GM21381 (cell line): ENCODE results near the gene IFI27L1.

Source experiments
- ATAC-seq: cut with Tn5 transposase; IDR thresholded peaks from one replicate; pipeline ENCODE4 v1.9.1; 2021; ENCODE audit warnings: mild to moderate bottlenecking, moderate library complexity; ENCODE audit not compliant: unreplicated experiment

The IFI27L1 gene

GRCh38 chr14:94113490-94113889 is 32.4 kb downstream of the IFI27L1 start:
- ATAC-seq = no peak

- ATAC-seq = no peak
Observed at GRCh38 chr14:94113908-94114588, 32.9 kb downstream of the IFI27L1 start.

- no peak for ATAC-seq
Observed at GRCh38 chr14:94114589-94115057, 33.5 kb downstream of the IFI27L1 start.

GRCh38 chr14:94115058-94115591 is 34.0 kb downstream of the IFI27L1 start:
- no peak for ATAC-seq

GRCh38 chr14:94115631-94116030 is 34.5 kb downstream of the IFI27L1 start:
- ATAC-seq = no peak

- no peak for ATAC-seq
Observed at GRCh38 chr14:94116701-94117100, 35.6 kb downstream of the IFI27L1 start.

GRCh38 chr14:94117856-94118255 is 36.7 kb downstream of the IFI27L1 start:
- no peak for ATAC-seq

GRCh38 chr14:94119071-94119470 is 38.0 kb downstream of the IFI27L1 start:
- no peak for ATAC-seq

GRCh38 chr14:94120667-94121340 is 39.7 kb downstream of the IFI27L1 start:
- no peak for ATAC-seq

- ATAC-seq = no peak
Observed at GRCh38 chr14:94121485-94121884, 40.4 kb downstream of the IFI27L1 start.

- ATAC-seq = no peak
Observed at GRCh38 chr14:94122438-94122837, 41.3 kb downstream of the IFI27L1 start.

GRCh38 chr14:94123296-94123695 is 42.2 kb downstream of the IFI27L1 start:
- no peak for ATAC-seq

- ATAC-seq = no peak
Observed at GRCh38 chr14:94123868-94124267, 42.8 kb downstream of the IFI27L1 start.

GRCh38 chr14:94124582-94125377 is 43.7 kb downstream of the IFI27L1 start:
- no peak for ATAC-seq

GRCh38 chr14:94125659-94126418 is 44.7 kb downstream of the IFI27L1 start:
- no peak for ATAC-seq

GRCh38 chr14:94126419-94126677 is 45.2 kb downstream of the IFI27L1 start:
- no peak for ATAC-seq

- ATAC-seq = no peak
Observed at GRCh38 chr14:94126800-94127199, 45.7 kb downstream of the IFI27L1 start.

GRCh38 chr14:94127330-94127729 is 46.2 kb downstream of the IFI27L1 start:
- ATAC-seq = no peak

- ATAC-seq = no peak
Observed at GRCh38 chr14:94128216-94128839, 47.2 kb downstream of the IFI27L1 start.

- ATAC-seq = peak; percentile 92
Observed at GRCh38 chr14:94129111-94129757, 48.1 kb downstream of the IFI27L1 start, which contains the start of gene IFI27L2. Gene IFI27L2 (minus strand): TSS chr14:94129604. CDS start chr14:94129564, 40 bp downstream.
